K562 (cell line): Measurements from ENCODE around the gene FRMD4B. TPM values are rescaled to one million over a fixed set of nuclear protein-coding genes. Genes with fewer than 3 reads are reported as not detected.
A peak's percentile ranks its signal among the peaks of the same experiment; 100 is the strongest.
"Not testable (repeated sequence)": the region's sequence is repeated elsewhere in the genome, so short reads cannot be mapped to it uniquely, and the experiment has no call there.

ENCODE experiments used
- ATAC-seq: fragments of 200-7000 bp; cut with Tn5 transposase; 3 replicates; pipeline ENCODE4 v1.9.1; 2020; ENCODE audit warnings: moderate library complexity
- BruUV-seq: library from RNA; stranded (reverse); fragments of 400-500 nt; replicated peaks from 2 replicates; lab custom pipeline; 2021; lab: Mats Ljungman, UMichigan
- CTCF ChIA-PET: fragments of 300-600 bp; formaldehyde crosslinking; extraction: SDS; loops from one replicate; lab custom pipeline; 2021; ENCODE audit warnings: low intra/inter-chr PET ratio; lab: Yijun Ruan, JAX
- POLR2A ChIA-PET: fragments of 300-600, 350-650 bp; sonication (Branson Sonifier 250); formaldehyde crosslinking; extraction: SDS; loops from one replicate; lab custom pipeline; 2021; ENCODE audit warnings: antibody characterized with exemption, inconsistent platforms; lab: Yijun Ruan, JAX
- DNase-seq, 4 experiments: peaks; one replicate each; pipeline versions ENCODE4 v3.0.0 to v3.0.0-alpha.2; 2011 to 2018; ENCODE audit warnings: low spot score in 3 of 4, mixed read lengths in 3 of 4; ENCODE audit errors: extremely low read depth in 1 of 4
- FAIRE-seq: peaks from 2 replicates; lab custom pipeline; 2011; peaks lifted over from hg19 to GRCh38; lab: Jason Lieb, UNC
- H2AFZ ChIP-seq: 2 replicates; pipeline ENCODE4 v1.6.0; 2011; ENCODE audit warnings: low read depth, low read length, control low read depth, inconsistent platforms
- H3K27ac ChIP-seq: fragments of 200-600 bp; 3 replicates; pipeline ENCODE4 v1.8.0; 2011; ENCODE audit warnings: low read depth, mild to moderate bottlenecking, control low read depth, inconsistent platforms, low read length, moderate library complexity, mixed read lengths; ENCODE audit errors: extremely low read depth
- H3K27me3 ChIP-seq, 2 experiments: fragments of 300-600 bp in 1 of 2; 2 replicates in 1 of 2; 3 replicates in 1 of 2; pipeline versions ENCODE4 v1.6.0 to v1.8.0; 2011; ENCODE audit warnings: inconsistent platforms in 2 of 2, low read length in 2 of 2, mild to moderate bottlenecking in 1 of 2, mixed read lengths in 1 of 2, moderate library complexity in 1 of 2; ENCODE audit not compliant: control insufficient read depth in 2 of 2, insufficient read depth in 2 of 2
- H3K36me3 ChIP-seq: fragments of 300-600 bp; 3 replicates; pipeline ENCODE4 v1.8.0; 2011; ENCODE audit warnings: mild to moderate bottlenecking, low read length, inconsistent platforms; ENCODE audit not compliant: control insufficient read depth, insufficient read depth
- H3K4me1 ChIP-seq, 2 experiments: fragments of 200-600 bp in 1 of 2; replicated peaks in 1 of 2; 2 replicates in 1 of 2; 3 replicates in 1 of 2; pipeline versions ENCODE4 v1.5.1 to v1.8.0; 2011; ENCODE audit warnings: inconsistent platforms in 2 of 2, low read length in 2 of 2, mild to moderate bottlenecking in 1 of 2, mixed read lengths in 1 of 2, moderate library complexity in 1 of 2; ENCODE audit not compliant: control insufficient read depth in 2 of 2, insufficient read depth in 2 of 2
- H3K4me2 ChIP-seq: 2 replicates; pipeline ENCODE4 v1.6.1; 2011; ENCODE audit warnings: low read length, control low read depth, inconsistent platforms, mixed read lengths; ENCODE audit not compliant: insufficient read depth
- H3K4me3 ChIP-seq: fragments of 200-600 bp; sonication (generic), shearing (Covaris generic); 2 replicates; pipeline ENCODE4 v1.5.1; 2016; ENCODE audit warnings: control low read depth, inconsistent platforms
- H3K79me2 ChIP-seq: fragments of 200-600 bp; 3 replicates; pipeline ENCODE4 v1.8.0; 2011; ENCODE audit warnings: low read length, inconsistent platforms; ENCODE audit not compliant: control insufficient read depth, insufficient read depth
- H3K9ac ChIP-seq, 2 experiments: 2 replicates each; pipeline versions ENCODE4 v1.6.0 to v1.6.1; 2011; ENCODE audit warnings: low read depth in 2 of 2, low read length in 2 of 2, control low read depth in 1 of 2, inconsistent platforms in 1 of 2, mild to moderate bottlenecking in 1 of 2, mixed read lengths in 1 of 2; ENCODE audit not compliant: insufficient read depth in 1 of 2
- H3K9me1 ChIP-seq: one replicate; pipeline ENCODE4 v1.6.0; 2011; ENCODE audit warnings: inconsistent platforms, mild to moderate bottlenecking, low read length, moderate library complexity; ENCODE audit not compliant: control insufficient read depth, insufficient read depth
- H3K9me3 ChIP-seq: replicated peaks from 2 replicates; pipeline ENCODE4 v1.5.1; 2011; ENCODE audit warnings: low read depth, low read length, inconsistent platforms; ENCODE audit not compliant: control insufficient read depth, insufficient read depth
- H4K20me1 ChIP-seq: replicated peaks from 2 replicates; pipeline ENCODE4 v1.6.1; 2011; ENCODE audit warnings: low read length, inconsistent platforms, mixed read lengths; ENCODE audit not compliant: control insufficient read depth, insufficient read depth
- CEBPB ChIP-seq: fragments of 450-650 bp; IDR thresholded peaks from 2 replicates; pipeline ENCODE4 v1.6.1; 2016; ENCODE audit warnings: missing genetic modification characterization, missing compliant biosample characterization
- CEBPG ChIP-seq, 3 experiments: fragments of 200-800 bp in 1 of 3; sonication (Bioruptor generic) in 1 of 3; sonication (generic) in 1 of 3; formaldehyde crosslinking in 1 of 3; IDR thresholded peaks in 2 of 3; conservative IDR thresholded peaks in 1 of 3; 2 replicates each; pipeline versions ENCODE4 v1.6.1 to v1.8.0; 2016 to 2022; ENCODE audit warnings: missing compliant biosample characterization in 2 of 3, missing genetic modification characterization in 2 of 3, mild to moderate bottlenecking in 1 of 3, missing genetic modification reagents in 1 of 3
- HDAC6 ChIP-seq: IDR thresholded peaks from 2 replicates; pipeline ENCODE4 v1.6.1; 2012; ENCODE audit warnings: low read depth, mild to moderate bottlenecking, control low read depth, inconsistent platforms, low read length, moderate library complexity
- NFYB ChIP-seq: IDR thresholded peaks from 2 replicates; pipeline ENCODE4 v1.6.1; 2011; ENCODE audit warnings: mild to moderate bottlenecking, moderate library complexity; ENCODE audit not compliant: insufficient read length; ENCODE audit errors: extremely low read depth
- WGBS: fragments of 100-300 bp; shearing (Covaris generic); methylation state at CpG from one replicate; pipeline ENCODE4 v1.1.6; 2016; ENCODE audit warnings: low coverage, mixed read lengths; ENCODE audit not compliant: insufficient coverage; ENCODE audit errors: missing lambda C conversion rate; 5-methylcytosine and 5-hydroxymethylcytosine counted together
- in situ Hi-C: fragments of 300-500 bp; cut with MboI; formaldehyde crosslinking; loops from 4 replicates; pipeline ENCODE4 v1.15.0; 2018; ENCODE audit warnings: inconsistent platforms, mixed read lengths
- intact Hi-C: fragments of 100-400 bp; cut with micrococcal nuclease; formaldehyde crosslinking; loops from 2 replicates; pipeline ENCODE4 v1.14.2; 2022
- polyA plus RNA-seq, 8 experiments: library from polyadenylated mRNA; depleted of rRNA in 4 of 8; stranded (reverse) in 5 of 8; unstranded in 3 of 8; fragments of >200 nt; fragmentation: Nextera tagmentation in 2 of 8; fragmentation: Illumina TruSeq in 1 of 8; extraction: Ambion mirVana in 2 of 8; extraction: Trizol in 1 of 8; gene quantifications; 2 replicates each; pipeline versions ENCODE4 v1.2.1 to v1.2.3, GENCODE V29; 2011 to 2014; ENCODE audit warnings: inconsistent platforms in 1 of 8, missing spikeins in 1 of 8
- total RNA-seq, 7 experiments: library from RNA; depleted of rRNA in 6 of 7; stranded (reverse); fragments of >200 nt in 6 of 7; fragmentation: Illumina TruSeq in 2 of 7; extraction: Trizol in 2 of 7; gene quantifications; 2 replicates each; pipeline versions ENCODE4 v1.2.1 to v1.2.3, GENCODE V29; 2011 to 2021; ENCODE audit warnings: low replicate concordance in 1 of 7
- TF ChIP-seq, protein P1 (sequence below), 2 experiments: IDR thresholded peaks; 2 replicates each; pipeline ENCODE4 v1.6.1; 2011; ENCODE audit warnings: borderline replicate concordance in 1 of 2, control low read depth in 1 of 2, low read depth in 1 of 2, low read length in 1 of 2, mild to moderate bottlenecking in 1 of 2, mixed read lengths in 1 of 2, moderate library complexity in 1 of 2; ENCODE audit not compliant: insufficient read depth in 1 of 2, insufficient read length in 1 of 2, poor library complexity in 1 of 2, severe bottlenecking in 1 of 2; ENCODE audit errors: extremely low read depth in 1 of 2

FRMD4B gene
- total and polyA plus RNA-seq, 9 of the 15 experiments (the other 6 are each of a cell fraction or from before 2014, with no cell fraction given): 0.03 to 0.09 (median 0.04) TPM; not detected in 3

DNA sequence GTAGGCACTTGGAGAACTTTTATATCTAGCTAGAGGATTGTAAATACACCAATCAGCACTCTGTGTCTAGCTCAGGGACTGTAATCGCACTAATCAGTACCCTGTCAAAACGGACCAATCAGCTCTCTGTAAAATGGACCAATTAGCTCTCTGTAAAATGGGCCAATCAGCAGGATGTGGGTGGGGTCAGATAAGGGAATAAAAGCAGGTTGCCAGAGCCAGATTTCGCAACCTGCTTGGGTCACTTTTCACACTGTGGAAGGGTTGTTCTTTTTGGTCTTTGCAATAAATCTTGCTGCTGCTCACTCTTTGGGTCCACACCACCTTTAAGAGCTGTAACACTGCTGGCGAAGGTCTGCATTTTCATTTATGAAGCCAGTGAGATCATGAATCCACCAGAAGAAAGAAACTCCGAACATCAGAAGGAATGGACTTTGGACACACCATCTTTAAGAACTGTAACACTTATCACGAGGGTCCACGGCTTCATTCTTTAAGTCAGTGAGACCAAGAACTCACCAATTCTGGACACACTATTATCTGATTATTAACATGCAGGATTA, 125.0 kb downstream of the FRMD4B start:
- CTCF ChIA-PET; in situ Hi-C loops; POLR2A ChIA-PET; H3K9me3 ChIP-seq; ATAC-seq; H3K36me3 ChIP-seq; H3K27me3 ChIP-seq; intact Hi-C loops; H3K4me3 ChIP-seq; DNase-seq; H4K20me1 ChIP-seq; H3K79me2 ChIP-seq; H3K9ac ChIP-seq; H3K9me1 ChIP-seq; BruUV-seq; H3K4me2 ChIP-seq; H3K27ac ChIP-seq; H3K4me1 ChIP-seq; FAIRE-seq; H2AFZ ChIP-seq; TF ChIP-seq CEBPG (CRISPR knock-in tag; IDR thresholded peaks at IDR 0.05): not testable (repeated sequence)
- TF ChIP-seq CEBPB: peak; percentile 84
- TF ChIP-seq NFYB: peak; percentile 53
- TF ChIP-seq CEBPG (tag; conservative IDR thresholded peaks at IDR 0.05 in 1 of 2, IDR thresholded peaks at IDR 0.05 in 1 of 2): peak; percentile 14 to 47; a peak in 2 of 4 replicates
- WGBS: 2% methylated on average over 7 of the region's 7 CpGs

DNA sequence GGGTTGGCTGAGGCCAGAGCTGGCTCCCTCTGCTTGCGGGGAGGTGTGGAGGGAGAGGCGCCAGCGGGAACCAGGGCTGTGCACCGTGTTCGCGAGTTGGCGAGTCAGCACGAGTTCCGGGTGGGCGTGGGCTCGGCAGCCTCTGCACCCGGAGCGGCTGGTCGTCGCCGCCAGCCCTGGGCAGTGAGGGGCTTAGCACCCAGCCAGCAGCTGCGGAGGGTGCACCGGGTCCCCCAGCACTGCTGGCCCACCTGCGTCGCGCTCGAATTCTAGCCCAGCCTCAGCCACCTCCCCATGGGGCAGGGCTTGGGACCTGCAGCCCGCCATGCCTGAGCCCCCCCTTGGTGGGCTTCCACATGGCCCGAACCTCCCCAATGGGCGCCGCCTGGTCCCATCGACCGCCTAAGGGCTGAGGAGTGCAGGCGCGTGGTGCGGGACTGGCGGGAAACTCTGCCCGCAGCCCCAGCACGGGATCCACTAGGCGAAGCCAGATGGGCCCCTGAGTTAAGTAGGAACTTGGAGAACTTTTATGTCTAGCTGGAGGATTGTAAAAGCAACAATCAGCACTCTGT, 125.6 kb downstream of the FRMD4B start:
- 39% methylated on average over 10 of the region's 35 CpGs for WGBS
- intact Hi-C loops: no loop called here
- Histone ChIP-seq H3K79me2 (no peaks in the 10 kb centered on the region), H3K9me1 (no peaks in the 10 kb centered on the region), H3K27ac (no peak overlapping the region)
- POLR2A ChIA-PET: no interaction called here
- no peak for TF ChIP-seq HDAC6
- TF ChIP-seq, protein P1, sequence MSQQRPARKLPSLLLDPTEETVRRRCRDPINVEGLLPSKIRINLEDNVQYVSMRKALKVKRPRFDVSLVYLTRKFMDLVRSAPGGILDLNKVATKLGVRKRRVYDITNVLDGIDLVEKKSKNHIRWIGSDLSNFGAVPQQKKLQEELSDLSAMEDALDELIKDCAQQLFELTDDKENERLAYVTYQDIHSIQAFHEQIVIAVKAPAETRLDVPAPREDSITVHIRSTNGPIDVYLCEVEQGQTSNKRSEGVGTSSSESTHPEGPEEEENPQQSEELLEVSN (IDR thresholded peaks at IDR 0.05; ENCODE audit: borderline replicate concordance in 1 of 2, extremely low read depth in 1 of 2, insufficient read depth in 1 of 2, insufficient read length in 1 of 2, low read depth in 1 of 2, low read length in 1 of 2, poor library complexity in 1 of 2, severe bottlenecking in 1 of 2): peak in 1 of 2 experiments; percentile 30
- TF ChIP-seq, all 486 proteins: peak for 1
- CTCF ChIA-PET: no interaction called here
- H3K9me3 ChIP-seq: no peaks in the 10 kb centered on the region
- no peaks in the 10 kb centered on the region; a peak in 1 of 5 replicates for H3K27me3 ChIP-seq
- no peak for FAIRE-seq
- H3K4me3 ChIP-seq: no peak overlapping the region
- no peaks in the 10 kb centered on the region for H3K36me3 ChIP-seq
- DNase-seq: no peak
- H3K9ac ChIP-seq: no peak overlapping the region
- in situ Hi-C loops: no loop called here
- H3K4me1 ChIP-seq: no peaks in the 10 kb centered on the region
- no peaks in the 10 kb centered on the region for H4K20me1 ChIP-seq
- no peak for ATAC-seq
- no peak overlapping the region for H3K4me2 ChIP-seq
- no peak overlapping the region for H2AFZ ChIP-seq
- BruUV-seq: no TSS peak
